Measurements from ENCODE around the gene FGG. TPM values are rescaled to one million over a fixed set of nuclear protein-coding genes. Genes with fewer than 3 reads are reported as not detected.

The FGG gene
- total RNA-seq, 1 experiment from 2014 or later, result not detected

DNA sequence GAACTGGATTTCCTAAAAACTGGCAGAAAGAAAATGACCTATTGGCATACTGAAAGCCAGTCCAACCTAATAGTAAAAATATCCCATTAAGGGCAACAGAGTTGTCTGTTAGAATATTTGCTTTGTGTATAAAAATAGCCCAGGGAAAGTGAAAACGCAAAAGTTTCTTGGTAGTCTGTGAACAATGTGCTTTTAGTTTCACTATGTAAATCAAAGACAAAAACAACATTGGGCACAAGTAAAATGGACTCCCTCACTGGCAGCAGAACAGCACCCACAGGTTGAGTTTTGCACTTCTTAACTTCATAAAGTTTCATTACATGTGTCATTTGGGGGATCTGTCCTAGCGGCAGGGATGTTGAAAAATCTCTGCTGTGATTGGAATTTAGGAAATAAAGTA lies 4.3 kb upstream of the FGG start:
- no peak overlapping the region for H3K27ac Mint-ChIP-seq

More for the DNA sequence above, 4.3 kb upstream of the FGG start:
- Histone ChIP-seq H2AK5ac (ENCODE audit: insufficient read length, low read length) (no peak overlapping the region), H3K27me3 (ENCODE audit: insufficient read depth, low read length) (no peaks in the 10 kb centered on the region), H4K8ac (replicated peaks; ENCODE audit: insufficient read length, low read depth, low read length) (no peak overlapping the region), H3K14ac (ENCODE audit: insufficient read depth, low read length) (no peak overlapping the region), H3K79me1 (ENCODE audit: insufficient read depth, low read depth, low read length, poor library complexity, severe bottlenecking) (no peaks in the 10 kb centered on the region), H2BK20ac (ENCODE audit: low read depth, low read length, poor library complexity, severe bottlenecking) (no peak overlapping the region), H3K27ac (ENCODE audit: insufficient read length, low read depth, low read length) (no peak overlapping the region), H3T11ph (ENCODE audit: low read length) (no peak overlapping the region), H3K9me3 (ENCODE audit: control insufficient read depth, low read depth, low read length) (no peaks in the 10 kb centered on the region), H3K9ac (ENCODE audit: extremely low read depth, insufficient read length, low read length) (no peak overlapping the region), H2AFZ (ENCODE audit: low read length) (no peak overlapping the region), H3K23ac (ENCODE audit: insufficient read length, low read depth, low read length) (no peak overlapping the region), H3K4me2 (ENCODE audit: insufficient read depth, insufficient read length, low read length) (no peak overlapping the region), H2BK5ac (ENCODE audit: insufficient read length, low read length) (no peak overlapping the region), H4K5ac (ENCODE audit: insufficient read length, low read depth, low read length) (no peak overlapping the region), H3K56ac (ENCODE audit: insufficient read length, low read depth, low read length) (no peak overlapping the region), H2BK12ac (ENCODE audit: insufficient read length, low read depth, low read length) (no peak overlapping the region), H3K4ac (ENCODE audit: low read depth, low read length) (no peak overlapping the region), H3K18ac (ENCODE audit: insufficient read length, low read depth, low read length) (no peak overlapping the region), H2BK120ac (ENCODE audit: low read depth, low read length, poor library complexity, severe bottlenecking) (no peak overlapping the region), H4K20me1 (ENCODE audit: control insufficient read depth, insufficient read depth, insufficient read length) (no peaks in the 10 kb centered on the region), H4K91ac (ENCODE audit: insufficient read length, low read depth, low read length) (no peak overlapping the region), H3K79me2 (ENCODE audit: insufficient read depth, low read length) (no peaks in the 10 kb centered on the region), H3K4me1 (ENCODE audit: insufficient read depth, low read length) (no peaks in the 10 kb centered on the region; the same call in 1 of the 2 replicates), H2BK15ac (ENCODE audit: low read depth, low read length) (no peak overlapping the region), H3K23me2 (ENCODE audit: insufficient read length, low read depth, low read length, poor library complexity, severe bottlenecking) (no peaks in the 10 kb centered on the region)
- WGBS (ENCODE audit: extremely low coverage, insufficient read length, low lambda C conversion rate), result no CpG with 5 or more reads among the region's 2 CpGs
- Mint-ChIP-seq H3K4me1 (peaks cover 4 to 9% of the 10 kb centered on the region in 2 experiments), H3K4me3 (no peak overlapping the region), H3K27me3 (ENCODE audit: low read depth) (no peaks in the 10 kb centered on the region), H3K36me3 (ENCODE audit: insufficient read depth in 1 of 3, low read depth in 3 of 3) (no peaks in the 10 kb centered on the region), H3K9me3 (no peaks in the 10 kb centered on the region)
- TF ChIP-seq, protein P1, sequence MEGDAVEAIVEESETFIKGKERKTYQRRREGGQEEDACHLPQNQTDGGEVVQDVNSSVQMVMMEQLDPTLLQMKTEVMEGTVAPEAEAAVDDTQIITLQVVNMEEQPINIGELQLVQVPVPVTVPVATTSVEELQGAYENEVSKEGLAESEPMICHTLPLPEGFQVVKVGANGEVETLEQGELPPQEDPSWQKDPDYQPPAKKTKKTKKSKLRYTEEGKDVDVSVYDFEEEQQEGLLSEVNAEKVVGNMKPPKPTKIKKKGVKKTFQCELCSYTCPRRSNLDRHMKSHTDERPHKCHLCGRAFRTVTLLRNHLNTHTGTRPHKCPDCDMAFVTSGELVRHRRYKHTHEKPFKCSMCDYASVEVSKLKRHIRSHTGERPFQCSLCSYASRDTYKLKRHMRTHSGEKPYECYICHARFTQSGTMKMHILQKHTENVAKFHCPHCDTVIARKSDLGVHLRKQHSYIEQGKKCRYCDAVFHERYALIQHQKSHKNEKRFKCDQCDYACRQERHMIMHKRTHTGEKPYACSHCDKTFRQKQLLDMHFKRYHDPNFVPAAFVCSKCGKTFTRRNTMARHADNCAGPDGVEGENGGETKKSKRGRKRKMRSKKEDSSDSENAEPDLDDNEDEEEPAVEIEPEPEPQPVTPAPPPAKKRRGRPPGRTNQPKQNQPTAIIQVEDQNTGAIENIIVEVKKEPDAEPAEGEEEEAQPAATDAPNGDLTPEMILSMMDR (conservative IDR thresholded peaks at IDR 0.05), result no peak
- no peak for DNase-seq

Data from H9 (cell line).